ENCODE measurements around the gene NCKAP5L. TPM values are rescaled to one million over a fixed set of nuclear protein-coding genes. Genes with fewer than 3 reads are reported as not detected.

Gene NCKAP5L
- total and polyA plus RNA-seq, 2 experiments from 2014 or later = 10.2 to 37.0 TPM

DNA sequence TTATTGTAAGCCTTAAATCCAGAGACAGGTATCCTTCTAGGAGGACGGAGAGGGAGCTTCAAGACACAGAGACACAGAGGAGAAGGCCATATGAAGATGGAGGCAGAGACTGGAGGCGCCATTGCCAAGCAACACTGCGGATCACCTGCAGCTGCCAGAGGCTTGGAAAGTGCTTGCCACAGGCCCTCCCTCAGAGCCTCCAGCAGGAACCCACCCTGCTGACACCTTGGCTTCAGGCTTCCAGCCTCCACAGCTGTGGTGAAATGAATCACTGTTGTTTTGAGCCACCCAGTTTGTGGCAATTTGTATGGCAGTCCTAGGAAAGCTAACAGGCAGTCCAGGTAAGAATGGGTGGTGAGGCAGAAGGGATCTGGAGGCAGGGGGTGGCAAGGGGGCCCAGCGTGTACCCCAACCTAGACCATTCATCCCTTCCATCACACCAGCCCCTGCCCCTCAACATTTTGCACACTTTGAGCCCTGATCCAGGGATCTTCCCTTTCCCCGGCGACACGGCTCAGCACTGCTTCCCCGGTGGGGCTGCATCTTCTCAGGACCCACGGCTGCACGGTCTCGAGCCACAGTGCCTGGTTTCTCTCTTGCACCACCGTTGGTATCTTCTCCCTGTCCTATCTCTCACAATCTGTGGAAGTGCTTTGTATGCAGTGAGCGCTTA, 37.0 kb upstream of the NCKAP5L start:
- Histone ChIP-seq H3K27ac (ENCODE audit: low read depth) (no peak overlapping the region), H3K27me3 (ENCODE audit: insufficient read depth) (no peaks in the 10 kb centered on the region), H3K79me2 (replicated peaks; ENCODE audit: insufficient read depth) (no peaks in the 10 kb centered on the region), H3K9me2 (ENCODE audit: insufficient read depth) (no peaks in the 10 kb centered on the region), H3K36me3 (ENCODE audit: insufficient read depth) (no peaks in the 10 kb centered on the region), H3F3A (replicated peaks; ENCODE audit: low read depth) (no peaks in the 10 kb centered on the region), H3K4me2 (no peak overlapping the region), H3K4me1 (ENCODE audit: insufficient read depth) (no peaks in the 10 kb centered on the region; the same call in 1 of the 2 replicates), H3K4me3 (no peak overlapping the region), H4K20me1 (replicated peaks; ENCODE audit: insufficient read depth) (no peaks in the 10 kb centered on the region), H2AFZ (no peak overlapping the region)
- DNase-seq (ENCODE audit: low spot score) (no peak), ATAC-seq (no peak)
- peaks cover 7% of the 10 kb centered on the region for H3K4me1 Mint-ChIP-seq
- TF ChIP-seq NANOG (IDR thresholded peaks at IDR 0.05; ENCODE audit: borderline replicate concordance) (no peak), JUNB (IDR thresholded peaks at IDR 0.05; ENCODE audit: unreplicated experiment) (no peak), EZH2 (IDR thresholded peaks at IDR 0.05; ENCODE audit: low read depth, unreplicated experiment) (no peak), CREB1 (CRISPR knock-in tag; IDR thresholded peaks at IDR 0.05; ENCODE audit: low read depth) (no peak), EZH2phosphoT487 (IDR thresholded peaks at IDR 0.05; ENCODE audit: unreplicated experiment) (no peak), ZNF331 (CRISPR knock-in tag; IDR thresholded peaks at IDR 0.05; ENCODE audit: low read depth) (no peak), ZNF114 (CRISPR knock-in tag; IDR thresholded peaks at IDR 0.05) (no peak), STAT1 (IDR thresholded peaks at IDR 0.05; ENCODE audit: unreplicated experiment) (no peak), POLR2AphosphoS5 (IDR thresholded peaks at IDR 0.05; ENCODE audit: low read depth) (no peak)
- TF ChIP-seq, protein P1, sequence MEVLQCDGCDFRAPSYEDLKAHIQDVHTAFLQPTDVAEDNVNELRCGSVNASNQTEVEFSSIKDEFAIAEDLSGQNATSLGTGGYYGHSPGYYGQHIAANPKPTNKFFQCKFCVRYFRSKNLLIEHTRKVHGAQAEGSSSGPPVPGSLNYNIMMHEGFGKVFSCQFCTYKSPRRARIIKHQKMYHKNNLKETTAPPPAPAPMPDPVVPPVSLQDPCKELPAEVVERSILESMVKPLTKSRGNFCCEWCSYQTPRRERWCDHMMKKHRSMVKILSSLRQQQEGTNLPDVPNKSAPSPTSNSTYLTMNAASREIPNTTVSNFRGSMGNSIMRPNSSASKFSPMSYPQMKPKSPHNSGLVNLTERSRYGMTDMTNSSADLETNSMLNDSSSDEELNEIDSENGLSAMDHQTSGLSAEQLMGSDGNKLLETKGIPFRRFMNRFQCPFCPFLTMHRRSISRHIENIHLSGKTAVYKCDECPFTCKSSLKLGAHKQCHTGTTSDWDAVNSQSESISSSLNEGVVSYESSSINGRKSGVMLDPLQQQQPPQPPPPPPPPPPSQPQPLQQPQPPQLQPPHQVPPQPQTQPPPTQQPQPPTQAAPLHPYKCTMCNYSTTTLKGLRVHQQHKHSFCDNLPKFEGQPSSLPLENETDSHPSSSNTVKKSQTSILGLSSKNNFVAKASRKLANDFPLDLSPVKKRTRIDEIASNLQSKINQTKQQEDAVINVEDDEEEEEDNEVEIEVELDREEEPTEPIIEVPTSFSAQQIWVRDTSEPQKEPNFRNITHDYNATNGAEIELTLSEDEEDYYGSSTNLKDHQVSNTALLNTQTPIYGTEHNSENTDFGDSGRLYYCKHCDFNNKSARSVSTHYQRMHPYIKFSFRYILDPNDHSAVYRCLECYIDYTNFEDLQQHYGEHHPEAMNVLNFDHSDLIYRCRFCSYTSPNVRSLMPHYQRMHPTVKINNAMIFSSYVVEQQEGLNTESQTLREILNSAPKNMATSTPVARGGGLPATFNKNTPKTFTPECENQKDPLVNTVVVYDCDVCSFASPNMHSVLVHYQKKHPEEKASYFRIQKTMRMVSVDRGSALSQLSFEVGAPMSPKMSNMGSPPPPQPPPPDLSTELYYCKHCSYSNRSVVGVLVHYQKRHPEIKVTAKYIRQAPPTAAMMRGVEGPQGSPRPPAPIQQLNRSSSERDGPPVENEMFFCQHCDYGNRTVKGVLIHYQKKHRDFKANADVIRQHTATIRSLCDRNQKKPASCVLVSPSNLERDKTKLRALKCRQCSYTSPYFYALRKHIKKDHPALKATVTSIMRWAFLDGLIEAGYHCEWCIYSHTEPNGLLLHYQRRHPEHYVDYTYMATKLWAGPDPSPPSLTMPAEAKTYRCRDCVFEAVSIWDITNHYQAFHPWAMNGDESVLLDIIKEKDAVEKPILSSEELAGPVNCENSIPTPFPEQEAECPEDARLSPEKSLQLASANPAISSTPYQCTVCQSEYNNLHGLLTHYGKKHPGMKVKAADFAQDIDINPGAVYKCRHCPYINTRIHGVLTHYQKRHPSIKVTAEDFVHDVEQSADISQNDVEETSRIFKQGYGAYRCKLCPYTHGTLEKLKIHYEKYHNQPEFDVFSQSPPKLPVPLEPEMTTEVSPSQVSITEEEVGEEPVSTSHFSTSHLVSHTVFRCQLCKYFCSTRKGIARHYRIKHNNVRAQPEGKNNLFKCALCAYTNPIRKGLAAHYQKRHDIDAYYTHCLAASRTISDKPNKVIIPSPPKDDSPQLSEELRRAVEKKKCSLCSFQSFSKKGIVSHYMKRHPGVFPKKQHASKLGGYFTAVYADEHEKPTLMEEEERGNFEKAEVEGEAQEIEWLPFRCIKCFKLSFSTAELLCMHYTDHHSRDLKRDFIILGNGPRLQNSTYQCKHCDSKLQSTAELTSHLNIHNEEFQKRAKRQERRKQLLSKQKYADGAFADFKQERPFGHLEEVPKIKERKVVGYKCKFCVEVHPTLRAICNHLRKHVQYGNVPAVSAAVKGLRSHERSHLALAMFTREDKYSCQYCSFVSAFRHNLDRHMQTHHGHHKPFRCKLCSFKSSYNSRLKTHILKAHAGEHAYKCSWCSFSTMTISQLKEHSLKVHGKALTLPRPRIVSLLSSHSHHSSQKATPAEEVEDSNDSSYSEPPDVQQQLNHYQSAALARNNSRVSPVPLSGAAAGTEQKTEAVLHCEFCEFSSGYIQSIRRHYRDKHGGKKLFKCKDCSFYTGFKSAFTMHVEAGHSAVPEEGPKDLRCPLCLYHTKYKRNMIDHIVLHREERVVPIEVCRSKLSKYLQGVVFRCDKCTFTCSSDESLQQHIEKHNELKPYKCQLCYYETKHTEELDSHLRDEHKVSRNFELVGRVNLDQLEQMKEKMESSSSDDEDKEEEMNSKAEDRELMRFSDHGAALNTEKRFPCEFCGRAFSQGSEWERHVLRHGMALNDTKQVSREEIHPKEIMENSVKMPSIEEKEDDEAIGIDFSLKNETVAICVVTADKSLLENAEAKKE (CRISPR knock-in tag; IDR thresholded peaks at IDR 0.05) = no peak
- TF ChIP-seq, protein P2, sequence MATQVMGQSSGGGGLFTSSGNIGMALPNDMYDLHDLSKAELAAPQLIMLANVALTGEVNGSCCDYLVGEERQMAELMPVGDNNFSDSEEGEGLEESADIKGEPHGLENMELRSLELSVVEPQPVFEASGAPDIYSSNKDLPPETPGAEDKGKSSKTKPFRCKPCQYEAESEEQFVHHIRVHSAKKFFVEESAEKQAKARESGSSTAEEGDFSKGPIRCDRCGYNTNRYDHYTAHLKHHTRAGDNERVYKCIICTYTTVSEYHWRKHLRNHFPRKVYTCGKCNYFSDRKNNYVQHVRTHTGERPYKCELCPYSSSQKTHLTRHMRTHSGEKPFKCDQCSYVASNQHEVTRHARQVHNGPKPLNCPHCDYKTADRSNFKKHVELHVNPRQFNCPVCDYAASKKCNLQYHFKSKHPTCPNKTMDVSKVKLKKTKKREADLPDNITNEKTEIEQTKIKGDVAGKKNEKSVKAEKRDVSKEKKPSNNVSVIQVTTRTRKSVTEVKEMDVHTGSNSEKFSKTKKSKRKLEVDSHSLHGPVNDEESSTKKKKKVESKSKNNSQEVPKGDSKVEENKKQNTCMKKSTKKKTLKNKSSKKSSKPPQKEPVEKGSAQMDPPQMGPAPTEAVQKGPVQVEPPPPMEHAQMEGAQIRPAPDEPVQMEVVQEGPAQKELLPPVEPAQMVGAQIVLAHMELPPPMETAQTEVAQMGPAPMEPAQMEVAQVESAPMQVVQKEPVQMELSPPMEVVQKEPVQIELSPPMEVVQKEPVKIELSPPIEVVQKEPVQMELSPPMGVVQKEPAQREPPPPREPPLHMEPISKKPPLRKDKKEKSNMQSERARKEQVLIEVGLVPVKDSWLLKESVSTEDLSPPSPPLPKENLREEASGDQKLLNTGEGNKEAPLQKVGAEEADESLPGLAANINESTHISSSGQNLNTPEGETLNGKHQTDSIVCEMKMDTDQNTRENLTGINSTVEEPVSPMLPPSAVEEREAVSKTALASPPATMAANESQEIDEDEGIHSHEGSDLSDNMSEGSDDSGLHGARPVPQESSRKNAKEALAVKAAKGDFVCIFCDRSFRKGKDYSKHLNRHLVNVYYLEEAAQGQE (IDR thresholded peaks at IDR 0.05; ENCODE audit: unreplicated experiment) = no peak
- TF ChIP-seq, protein P3, sequence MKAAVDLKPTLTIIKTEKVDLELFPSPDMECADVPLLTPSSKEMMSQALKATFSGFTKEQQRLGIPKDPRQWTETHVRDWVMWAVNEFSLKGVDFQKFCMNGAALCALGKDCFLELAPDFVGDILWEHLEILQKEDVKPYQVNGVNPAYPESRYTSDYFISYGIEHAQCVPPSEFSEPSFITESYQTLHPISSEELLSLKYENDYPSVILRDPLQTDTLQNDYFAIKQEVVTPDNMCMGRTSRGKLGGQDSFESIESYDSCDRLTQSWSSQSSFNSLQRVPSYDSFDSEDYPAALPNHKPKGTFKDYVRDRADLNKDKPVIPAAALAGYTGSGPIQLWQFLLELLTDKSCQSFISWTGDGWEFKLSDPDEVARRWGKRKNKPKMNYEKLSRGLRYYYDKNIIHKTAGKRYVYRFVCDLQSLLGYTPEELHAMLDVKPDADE (IDR thresholded peaks at IDR 0.05) = no peak
- TF ChIP-seq, protein P4, sequence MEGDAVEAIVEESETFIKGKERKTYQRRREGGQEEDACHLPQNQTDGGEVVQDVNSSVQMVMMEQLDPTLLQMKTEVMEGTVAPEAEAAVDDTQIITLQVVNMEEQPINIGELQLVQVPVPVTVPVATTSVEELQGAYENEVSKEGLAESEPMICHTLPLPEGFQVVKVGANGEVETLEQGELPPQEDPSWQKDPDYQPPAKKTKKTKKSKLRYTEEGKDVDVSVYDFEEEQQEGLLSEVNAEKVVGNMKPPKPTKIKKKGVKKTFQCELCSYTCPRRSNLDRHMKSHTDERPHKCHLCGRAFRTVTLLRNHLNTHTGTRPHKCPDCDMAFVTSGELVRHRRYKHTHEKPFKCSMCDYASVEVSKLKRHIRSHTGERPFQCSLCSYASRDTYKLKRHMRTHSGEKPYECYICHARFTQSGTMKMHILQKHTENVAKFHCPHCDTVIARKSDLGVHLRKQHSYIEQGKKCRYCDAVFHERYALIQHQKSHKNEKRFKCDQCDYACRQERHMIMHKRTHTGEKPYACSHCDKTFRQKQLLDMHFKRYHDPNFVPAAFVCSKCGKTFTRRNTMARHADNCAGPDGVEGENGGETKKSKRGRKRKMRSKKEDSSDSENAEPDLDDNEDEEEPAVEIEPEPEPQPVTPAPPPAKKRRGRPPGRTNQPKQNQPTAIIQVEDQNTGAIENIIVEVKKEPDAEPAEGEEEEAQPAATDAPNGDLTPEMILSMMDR (conservative IDR thresholded peaks at IDR 0.05; ENCODE audit: low read depth in 2 of 2) = no peak
- H3K4me3 Mint-ChIP-seq = no peak overlapping the region
- H3K27me3 Mint-ChIP-seq (ENCODE audit: insufficient read depth, low read depth, poor library complexity) = peaks cover 14% of the 10 kb centered on the region
- peaks cover 3% of the 10 kb centered on the region; the same call in 2 of the 3 replicates for H3K9me3 Mint-ChIP-seq
- H3K36me3 Mint-ChIP-seq (ENCODE audit: low read depth) = no peaks in the 10 kb centered on the region
- H3K27ac Mint-ChIP-seq = no peak overlapping the region

Data from GM23338 (cell line).